GM10248 (cell line): ENCODE measurements around the gene UGT3A2.

Experiments
- CTCF ChIA-PET: fragments of 300-600 bp; sonication (Branson Sonifier 250); formaldehyde crosslinking; extraction: SDS; loops from one replicate; lab custom pipeline; 2021; ENCODE audit warnings: antibody characterized with exemption; lab: Yijun Ruan, JAX
- POLR2A ChIA-PET: fragments of 350-650 bp; sonication (Branson Sonifier 250); formaldehyde crosslinking; extraction: SDS; loops from one replicate; lab custom pipeline; 2020; ENCODE audit warnings: antibody characterized with exemption; lab: Yijun Ruan, JAX
- DNase-seq: peaks from one replicate; pipeline ENCODE4 v3.0.0; 2012; ENCODE audit errors: extremely low spot score
- CTCF ChIP-seq: IDR thresholded peaks from 2 replicates; pipeline ENCODE4 v1.5.1; 2012; ENCODE audit warnings: mild to moderate bottlenecking, low read depth; ENCODE audit errors: extremely low read depth, missing control alignments, control extremely low read depth

UGT3A2 gene

GRCh38 chr5:35999547-35999946 lies 67.1 kb downstream of the UGT3A2 start:
- DNase-seq: no peak
- TF ChIP-seq CTCF: no peak
- ChIA-PET POLR2A (no interaction called here), CTCF (interaction anchor here (1.2 kb wide), 1 partner anchor 69 kb away, joined by 4 read pairs; no protein-coding TSS in a partner anchor)

GRCh38 chr5:35996076-35996475 lies 70.6 kb downstream of the UGT3A2 start:
- CTCF ChIA-PET: no interaction called here
- POLR2A ChIA-PET: no interaction called here
- DNase-seq: no peak
- TF ChIP-seq CTCF: no peak

GRCh38 chr5:35990941-35991611 lies 75.6 kb downstream of the UGT3A2 start, which contains the start of gene UGT3A1:
TSS of gene UGT3A1 (minus strand) at chr5:35991390. CDS start at chr5:35991240, 150 bp downstream.
- POLR2A ChIA-PET: no interaction called here
- DNase-seq: no peak
- TF ChIP-seq CTCF: no peak
- CTCF ChIA-PET: no interaction called here

GRCh38 chr5:35990520-35990919 lies 76.2 kb downstream of the UGT3A2 start:
- POLR2A ChIA-PET: no interaction called here
- TF ChIP-seq CTCF: no peak
- CTCF ChIA-PET: no interaction called here
- DNase-seq: no peak

GRCh38 chr5:35988529-35988928 lies 78.2 kb downstream of the UGT3A2 start:
- no peak for DNase-seq
- CTCF ChIA-PET: interaction anchor here (1.1 to 1.4 kb wide), 2 partner anchors 10 to 14 kb away, joined by 3 to 4 read pairs; no protein-coding TSS in a partner anchor
- TF ChIP-seq CTCF: no peak
- POLR2A ChIA-PET: no interaction called here

GRCh38 chr5:35987776-35988175 lies 78.9 kb downstream of the UGT3A2 start:
- no peak for TF ChIP-seq CTCF
- ChIA-PET POLR2A (no interaction called here), CTCF (interaction anchor here (1.4 kb wide), 1 partner anchor 11 kb away, joined by 4 read pairs; no protein-coding TSS in a partner anchor)
- no peak for DNase-seq
